Retinal pigment epithelial cell (primary cell): ENCODE results near the gene MYOF.
"Not testable (repeated sequence)": the region's sequence is repeated elsewhere in the genome, so short reads cannot be mapped to it uniquely, and the experiment has no call there.

ENCODE experiments used
- DNase-seq: peaks from one replicate; pipeline ENCODE4 v3.0.0-alpha.2; 2010; ENCODE audit warnings: low read depth
- H3K4me3 ChIP-seq: 2 replicates; pipeline ENCODE4 v1.5.1; 2011; ENCODE audit warnings: mild to moderate bottlenecking, low read length, control low read depth, moderate library complexity
- CTCF ChIP-seq: conservative IDR thresholded peaks from 2 replicates; pipeline ENCODE4 v1.5.1; 2011; ENCODE audit warnings: low read depth, low read length, control low read depth, inconsistent platforms

The MYOF gene

GRCh38 chr10:93473161-93473560 is 9.0 kb downstream of the MYOF start:
- no peak overlapping the region for H3K4me3 ChIP-seq
- TF ChIP-seq CTCF = no peak
- DNase-seq = no peak

GRCh38 chr10:93471110-93471651 is 11.0 kb downstream of the MYOF start:
- peak; percentile 87 for DNase-seq

GRCh38 chr10:93469454-93469853 is 12.7 kb downstream of the MYOF start:
- DNase-seq = no peak
- no peak overlapping the region for H3K4me3 ChIP-seq
- TF ChIP-seq CTCF = no peak

More at GRCh38 chr10:93471110-93471651, 11.0 kb downstream of the MYOF start:
- H3K4me3 ChIP-seq = no peak overlapping the region
- no peak for TF ChIP-seq CTCF

GRCh38 chr10:93468461-93469213 is 13.5 kb downstream of the MYOF start:
- DNase-seq = peak; percentile 92
- no peak overlapping the region for H3K4me3 ChIP-seq
- TF ChIP-seq CTCF = no peak

- not testable (repeated sequence) for H3K4me3 ChIP-seq, DNase-seq
Measured at GRCh38 chr10:93467635-93468034, 14.5 kb downstream of the MYOF start.

GRCh38 chr10:93465806-93466675 is 16.1 kb downstream of the MYOF start:
- no peak overlapping the region for H3K4me3 ChIP-seq
- DNase-seq = peak; percentile 97
- no peak for TF ChIP-seq CTCF

- DNase-seq = no peak
- no peak for TF ChIP-seq CTCF
- no peak overlapping the region for H3K4me3 ChIP-seq
Measured at GRCh38 chr10:93464776-93465388, 17.3 kb downstream of the MYOF start.
